Measurements from ENCODE around the gene ACVR1. TPM values are rescaled to one million over a fixed set of nuclear protein-coding genes. Genes with fewer than 3 reads are reported as not detected.

ACVR1 gene
- total RNA-seq, 4 donors from 2014 or later, result 17.9 to 41.4 (median 29.9) TPM

DNA sequence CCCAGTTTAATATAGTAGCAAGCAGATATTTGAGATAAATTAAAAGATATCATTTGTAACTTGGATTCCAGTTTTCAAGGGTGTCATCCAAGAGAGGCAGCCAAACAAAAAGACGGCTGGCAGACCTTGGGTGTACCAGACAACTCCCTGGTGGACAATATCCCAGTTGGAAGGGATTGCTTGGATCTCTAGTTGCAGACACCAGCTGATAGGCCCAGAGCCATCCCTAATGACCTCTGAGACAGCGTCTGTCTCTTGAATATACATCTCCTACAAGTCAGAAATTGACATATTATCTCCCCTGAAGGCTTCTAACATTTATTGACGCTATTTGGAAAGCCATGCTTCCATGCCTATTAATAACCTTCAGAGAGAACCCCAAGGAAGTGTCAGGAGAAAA, 67.7 kb downstream of the ACVR1 start:
- ATAC-seq, result no peak

DNA sequence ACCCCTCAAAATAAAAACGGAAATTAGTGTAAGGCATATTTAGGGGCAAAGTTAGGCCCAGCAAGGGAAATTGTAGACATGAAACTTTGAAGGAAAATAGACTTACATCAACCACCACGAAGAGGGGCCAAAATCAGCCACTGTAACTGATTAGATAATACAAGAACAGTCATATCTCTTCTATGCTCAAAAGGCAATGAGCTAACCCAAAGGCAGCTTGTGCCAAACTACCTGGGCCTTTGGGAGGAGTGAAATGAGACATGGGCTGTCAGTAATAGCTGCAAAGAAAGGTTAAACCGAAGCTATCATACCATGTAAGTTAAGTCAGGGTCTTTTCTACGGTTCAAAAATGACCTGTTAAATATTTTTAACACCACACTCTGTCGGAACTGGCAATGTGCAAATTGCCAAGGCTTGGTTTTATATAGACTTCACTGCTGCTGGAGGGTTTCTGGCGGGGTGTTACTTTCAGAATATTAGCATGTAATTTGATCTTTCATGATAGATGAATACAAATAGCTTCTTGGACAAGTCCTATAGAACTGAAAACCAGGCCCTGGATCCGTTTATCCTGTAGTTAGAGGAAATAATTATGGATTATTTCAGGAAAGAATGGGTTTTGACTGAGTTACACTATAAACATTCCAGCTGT, 69.6 kb downstream of the ACVR1 start:
- 78 to 86% methylated on average over 5 to 7 of the region's 7 CpGs for WGBS, 2 donors (ENCODE audit: low coverage in 1 of 2)
- no peaks in the 10 kb centered on the region for H3K9me3 ChIP-seq

More for the DNA sequence above, 67.7 kb downstream of the ACVR1 start:
- Histone ChIP-seq H3K27ac (no peak overlapping the region), H3K9me3 (no peaks in the 10 kb centered on the region), H3K4me3 (no peak overlapping the region), H3K4me1 (peaks cover 0 to 28% (median 0%) of the 10 kb centered on the region in 3 donors), H3K27me3 (no peaks in the 10 kb centered on the region), H3K36me3 (no peaks in the 10 kb centered on the region)
- 41 to 50% methylated on average over 1 to 2 of the region's 3 CpGs for WGBS, 2 donors (ENCODE audit: low coverage in 1 of 2)
- no peak for TF ChIP-seq EP300 (IDR thresholded peaks at IDR 0.05)
- TF ChIP-seq POLR2A (IDR thresholded peaks at IDR 0.05), result no peak
- no peak for TF ChIP-seq POLR2AphosphoS5 (IDR thresholded peaks at IDR 0.05)
- TF ChIP-seq, protein P1, sequence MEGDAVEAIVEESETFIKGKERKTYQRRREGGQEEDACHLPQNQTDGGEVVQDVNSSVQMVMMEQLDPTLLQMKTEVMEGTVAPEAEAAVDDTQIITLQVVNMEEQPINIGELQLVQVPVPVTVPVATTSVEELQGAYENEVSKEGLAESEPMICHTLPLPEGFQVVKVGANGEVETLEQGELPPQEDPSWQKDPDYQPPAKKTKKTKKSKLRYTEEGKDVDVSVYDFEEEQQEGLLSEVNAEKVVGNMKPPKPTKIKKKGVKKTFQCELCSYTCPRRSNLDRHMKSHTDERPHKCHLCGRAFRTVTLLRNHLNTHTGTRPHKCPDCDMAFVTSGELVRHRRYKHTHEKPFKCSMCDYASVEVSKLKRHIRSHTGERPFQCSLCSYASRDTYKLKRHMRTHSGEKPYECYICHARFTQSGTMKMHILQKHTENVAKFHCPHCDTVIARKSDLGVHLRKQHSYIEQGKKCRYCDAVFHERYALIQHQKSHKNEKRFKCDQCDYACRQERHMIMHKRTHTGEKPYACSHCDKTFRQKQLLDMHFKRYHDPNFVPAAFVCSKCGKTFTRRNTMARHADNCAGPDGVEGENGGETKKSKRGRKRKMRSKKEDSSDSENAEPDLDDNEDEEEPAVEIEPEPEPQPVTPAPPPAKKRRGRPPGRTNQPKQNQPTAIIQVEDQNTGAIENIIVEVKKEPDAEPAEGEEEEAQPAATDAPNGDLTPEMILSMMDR (IDR thresholded peaks at IDR 0.05), result no peak

GRCh38 chr2:157805519-157805918, 70.6 kb downstream of the ACVR1 start:
- H3K36me3 ChIP-seq, result no peaks in the 10 kb centered on the region
- no peak for TF ChIP-seq EP300 (IDR thresholded peaks at IDR 0.05)
- TF ChIP-seq, protein P1 (IDR thresholded peaks at IDR 0.05), result no peak

More for the DNA sequence above, 69.6 kb downstream of the ACVR1 start:
- Histone ChIP-seq H3K27me3 (no peaks in the 10 kb centered on the region), H3K27ac (no peak overlapping the region), H3K4me3 (no peak overlapping the region), H3K36me3 (no peaks in the 10 kb centered on the region), H3K4me1 (peaks cover 0 to 28% (median 0%) of the 10 kb centered on the region in 3 donors)
- no peak for ATAC-seq
- no peak for TF ChIP-seq EP300 (IDR thresholded peaks at IDR 0.05)

GRCh38 chr2:157804355-157804754, 71.8 kb downstream of the ACVR1 start:
- H3K4me3 ChIP-seq, result no peak overlapping the region
- TF ChIP-seq, protein P1 (IDR thresholded peaks at IDR 0.05), result no peak
- no peak for TF ChIP-seq EP300 (IDR thresholded peaks at IDR 0.05)
- no peaks in the 10 kb centered on the region for H3K36me3 ChIP-seq
- H3K27ac ChIP-seq, result no peak overlapping the region
- 86 to 100% methylated on average over 4 to 5 of the region's 5 CpGs for WGBS, 2 donors (ENCODE audit: low coverage in 1 of 2)
- no peaks in the 10 kb centered on the region for H3K9me3 ChIP-seq
- H3K4me1 ChIP-seq, result peaks cover 0 to 12% (median 0%) of the 10 kb centered on the region in 3 donors
- no peak for ATAC-seq
- no peaks in the 10 kb centered on the region for H3K27me3 ChIP-seq

More at GRCh38 chr2:157805519-157805918, 70.6 kb downstream of the ACVR1 start:
- Histone ChIP-seq H3K4me1 (peaks cover 0 to 23% (median 0%) of the 10 kb centered on the region in 3 donors), H3K27me3 (no peaks in the 10 kb centered on the region), H3K27ac (no peak overlapping the region), H3K9me3 (no peaks in the 10 kb centered on the region), H3K4me3 (no peak overlapping the region)
- no peak for ATAC-seq
- 98 to 100% methylated on average over 3 of the region's 3 CpGs for WGBS, 2 donors (ENCODE audit: low coverage in 1 of 2)

DNA sequence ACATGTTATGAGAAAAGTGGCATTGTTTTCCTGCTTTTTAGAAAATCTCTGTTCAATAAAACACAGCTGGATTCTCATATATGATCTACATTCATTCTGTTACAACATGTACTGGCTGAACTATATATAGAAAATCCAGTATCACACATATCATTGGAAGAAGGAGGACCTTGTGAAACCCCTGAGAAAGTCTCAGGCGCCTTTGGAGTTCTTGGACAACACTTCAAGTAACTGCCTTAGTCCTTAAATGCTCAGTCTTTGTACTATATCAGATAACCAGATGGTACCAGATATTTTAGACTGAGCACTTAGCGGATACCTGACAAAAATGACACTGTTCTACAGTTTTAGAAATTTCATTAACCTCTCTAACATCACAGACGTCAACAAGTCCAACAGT, 72.2 kb downstream of the ACVR1 start:
- Histone ChIP-seq H3K4me3 (no peak overlapping the region), H3K9me3 (no peaks in the 10 kb centered on the region), H3K27ac (no peak overlapping the region), H3K27me3 (no peaks in the 10 kb centered on the region), H3K36me3 (peaks cover 0 to 1% of the 10 kb centered on the region in 2 donors), H3K4me1 (peaks cover 0 to 8% (median 0%) of the 10 kb centered on the region in 3 donors)
- 95 to 100% methylated on average over 3 of the region's 3 CpGs for WGBS, 2 donors (ENCODE audit: low coverage in 1 of 2)
- TF ChIP-seq POLR2AphosphoS5 (IDR thresholded peaks at IDR 0.05) (no peak), POLR2A (IDR thresholded peaks at IDR 0.05) (no peak), EP300 (IDR thresholded peaks at IDR 0.05) (no peak)
- TF ChIP-seq, protein P1 (IDR thresholded peaks at IDR 0.05), result no peak
- no peak for ATAC-seq
